ENCODE measurements around the gene SKI. TPM values are rescaled to one million over a fixed set of nuclear protein-coding genes. Genes with fewer than 3 reads are reported as not detected.

SKI gene
- total RNA-seq, 6 experiments from 2014 or later = 23.7 to 84.8 (median 31.4) TPM

DNA sequence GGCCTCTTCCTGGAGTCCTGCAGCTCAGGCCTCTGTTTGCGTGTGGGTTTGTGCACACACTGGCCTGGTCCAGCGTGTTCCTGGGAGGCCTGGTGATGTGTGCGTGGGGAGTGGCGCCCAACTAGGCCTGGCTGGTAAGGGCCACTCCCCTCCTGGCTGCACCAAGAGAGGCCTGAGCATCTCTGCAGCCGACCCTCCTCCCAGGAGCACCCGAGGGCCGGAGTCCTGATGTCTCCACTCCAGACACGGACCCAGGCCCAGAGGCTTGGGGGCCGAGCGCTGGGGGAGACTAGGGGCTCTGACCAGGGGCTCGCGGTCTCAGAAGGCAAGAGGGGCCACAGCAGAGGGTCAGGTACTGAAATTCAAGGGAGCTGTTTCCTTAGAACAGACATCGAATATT is 130.0 kb downstream of the SKI start:
- H3K27ac ChIP-seq = no peak overlapping the region
- DNase-seq = peak in 2 of 3 donors; percentile 5 to 33
- WGBS (ENCODE audit: insufficient coverage, low coverage, low lambda C conversion rate, missing lambda C conversion rate) = 80% methylated on average over 4 of the region's 13 CpGs

DNA sequence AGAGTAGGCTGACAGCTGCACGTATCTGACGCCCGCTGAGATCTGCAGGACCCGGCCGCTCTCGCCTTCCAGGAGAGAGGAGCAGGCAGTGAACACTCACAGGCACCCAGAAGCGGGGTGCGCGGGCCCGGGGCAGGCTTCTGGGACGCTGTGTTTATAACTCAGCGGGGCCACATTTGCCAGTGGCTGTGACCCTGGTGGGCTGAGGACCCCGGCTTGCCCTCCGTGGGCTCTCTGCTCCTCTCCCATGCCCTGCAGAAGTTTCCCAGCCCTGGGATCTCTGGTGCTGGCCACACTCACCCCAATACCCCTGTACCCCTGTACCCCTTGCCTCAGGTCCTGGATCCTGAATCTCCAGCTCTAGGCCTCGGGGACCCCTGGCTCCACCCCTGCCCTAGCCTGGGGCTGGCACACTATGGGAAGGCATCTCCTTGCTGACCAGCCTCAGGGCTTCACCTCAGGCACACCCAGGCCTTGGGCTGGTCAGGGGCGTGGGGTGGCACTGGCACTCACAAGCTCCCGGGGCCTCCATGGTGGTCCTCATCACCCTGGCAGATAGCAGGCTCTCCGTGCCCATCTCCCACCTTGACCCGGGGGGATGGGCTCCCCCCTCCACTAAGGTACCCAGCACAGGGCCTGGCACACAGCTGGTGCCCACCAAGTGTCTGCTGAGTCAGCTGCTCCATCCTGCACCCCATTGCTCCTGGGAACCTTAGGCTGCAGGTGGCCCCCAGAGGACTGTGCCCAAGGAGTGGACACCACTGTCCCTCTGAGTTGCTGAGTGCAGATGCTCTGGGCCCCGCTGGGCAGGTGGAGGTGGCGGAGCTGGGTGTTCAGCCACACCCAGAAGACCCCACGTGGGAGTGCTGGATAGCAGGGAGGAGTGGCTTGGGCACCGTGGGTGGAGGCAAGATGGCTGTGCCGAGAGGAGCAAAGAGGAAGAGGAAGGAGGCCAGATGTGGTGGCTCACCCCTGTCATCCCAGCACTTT is 130.8 kb downstream of the SKI start:
- TF ChIP-seq, protein P1, sequence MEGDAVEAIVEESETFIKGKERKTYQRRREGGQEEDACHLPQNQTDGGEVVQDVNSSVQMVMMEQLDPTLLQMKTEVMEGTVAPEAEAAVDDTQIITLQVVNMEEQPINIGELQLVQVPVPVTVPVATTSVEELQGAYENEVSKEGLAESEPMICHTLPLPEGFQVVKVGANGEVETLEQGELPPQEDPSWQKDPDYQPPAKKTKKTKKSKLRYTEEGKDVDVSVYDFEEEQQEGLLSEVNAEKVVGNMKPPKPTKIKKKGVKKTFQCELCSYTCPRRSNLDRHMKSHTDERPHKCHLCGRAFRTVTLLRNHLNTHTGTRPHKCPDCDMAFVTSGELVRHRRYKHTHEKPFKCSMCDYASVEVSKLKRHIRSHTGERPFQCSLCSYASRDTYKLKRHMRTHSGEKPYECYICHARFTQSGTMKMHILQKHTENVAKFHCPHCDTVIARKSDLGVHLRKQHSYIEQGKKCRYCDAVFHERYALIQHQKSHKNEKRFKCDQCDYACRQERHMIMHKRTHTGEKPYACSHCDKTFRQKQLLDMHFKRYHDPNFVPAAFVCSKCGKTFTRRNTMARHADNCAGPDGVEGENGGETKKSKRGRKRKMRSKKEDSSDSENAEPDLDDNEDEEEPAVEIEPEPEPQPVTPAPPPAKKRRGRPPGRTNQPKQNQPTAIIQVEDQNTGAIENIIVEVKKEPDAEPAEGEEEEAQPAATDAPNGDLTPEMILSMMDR (IDR thresholded peaks at IDR 0.05) = no peak
- no peak for TF ChIP-seq POLR2A (IDR thresholded peaks at IDR 0.05)
- intact Hi-C loops (cut with DNase I) = no loop called here
- Histone ChIP-seq H3K27me3 (no peaks in the 10 kb centered on the region), H3K4me1 (no peaks in the 10 kb centered on the region), H3K36me3 (no peaks in the 10 kb centered on the region), H3K9me3 (no peaks in the 10 kb centered on the region), H3K4me3 (no peak overlapping the region), H3K27ac (no peak overlapping the region)
- ATAC-seq (no peak), DNase-seq (peak in 2 of 3 donors; percentile 16 to 31)
- WGBS (ENCODE audit: insufficient coverage, low coverage, low lambda C conversion rate, missing lambda C conversion rate) = 93% methylated on average over 6 of the region's 24 CpGs

More for the DNA sequence above, 130.0 kb downstream of the SKI start:
- Histone ChIP-seq H3K36me3 (no peaks in the 10 kb centered on the region), H3K9me3 (no peaks in the 10 kb centered on the region), H3K4me1 (no peaks in the 10 kb centered on the region), H3K27me3 (no peaks in the 10 kb centered on the region), H3K4me3 (no peak overlapping the region)
- TF ChIP-seq, protein P1 (IDR thresholded peaks at IDR 0.05) = no peak
- TF ChIP-seq POLR2A (IDR thresholded peaks at IDR 0.05) = no peak
- intact Hi-C loops (cut with DNase I) = no loop called here
- no peak for ATAC-seq

Other genes starting within 250 kb of the SKI start
- 1 to 10 TPM in 2 of 6 experiments, under 1 TPM in 3, not detected in 1; 0.16 to 3.5 (median 0.32) TPM for gene CFAP74, start 224.5 kb upstream of the SKI start, total RNA-seq
- gene GABRD, start 209.0 kb upstream of the SKI start, total RNA-seq = under 1 TPM in 1 of 6 experiments, not detected in 5; 0.55 TPM
- gene PRKCZ, start 177.9 kb upstream of the SKI start, total RNA-seq = 10 to 100 TPM; 10.3 to 20.1 (median 15.8) TPM
- 10 to 100 TPM; 18.9 to 26.0 (median 24.4) TPM for gene FAAP20, start 33.5 kb upstream of the SKI start, total RNA-seq
- gene MORN1, start 163.2 kb downstream of the SKI start, total RNA-seq = 1 to 10 TPM; 3.1 to 7.1 (median 4.5) TPM
- gene RER1, start 163.5 kb downstream of the SKI start, total RNA-seq = 100 to 1,000 TPM in 4 of 6 experiments, 10 to 100 TPM in 2; 76.5 to 166 (median 122) TPM
- 10 to 100 TPM in 3 of 6 experiments, 1 to 10 TPM in 3; 7.4 to 24.3 (median 10.5) TPM for gene PEX10, start 184.2 kb downstream of the SKI start, total RNA-seq
- gene PLCH2, start 248.0 kb downstream of the SKI start, total RNA-seq = 1 to 10 TPM in 5 of 6 experiments, under 1 TPM in 1; 0.37 to 4.6 (median 2.3) TPM